Pancreas (tissue), 10 donors: ENCODE results near the gene ZNF212. TPM values are rescaled to one million over a fixed set of nuclear protein-coding genes. Genes with fewer than 3 reads are reported as not detected.

ENCODE experiments used
- ATAC-seq, 4 donors: fragments of 200-7000 bp; cut with Tn5 transposase; one replicate each; pipeline versions ENCODE4 v1.8.0 to v1.9.1; 2020; ENCODE audit warnings: mild to moderate bottlenecking in 4 of 4, moderate library complexity in 4 of 4
- DNase-seq, 6 donors: peaks; one replicate each; pipeline ENCODE4 v3.0.0-alpha.2; 2020
- FAIRE-seq: peaks from 2 replicates; lab custom pipeline; 2012; peaks lifted over from hg19 to GRCh38; lab: Jason Lieb, UNC
- H3K27ac ChIP-seq, 4 donors: fragments of 200-600 bp; sonication (generic); 1 replicate in 3 of 4; 2 replicates in 1 of 4; pipeline versions ENCODE4 v1.5.0 to v1.8.0; 2020
- H3K27me3 ChIP-seq, 4 donors: fragments of 200-600 bp; one replicate each; pipeline ENCODE4 v1.8.0; 2021
- H3K36me3 ChIP-seq, 3 donors: fragments of 200-600 bp; sonication (generic) in 1 of 3; one replicate each; pipeline versions ENCODE4 v1.5.0 to v1.8.0; 2020 to 2021
- H3K4me1 ChIP-seq, 3 donors: fragments of 200-600 bp; one replicate each; pipeline ENCODE4 v1.8.0; 2021
- H3K4me3 ChIP-seq, 4 donors: fragments of 200-600 bp; sonication (generic) in 2 of 4; one replicate each; pipeline versions ENCODE4 v1.5.0 to v1.8.0; 2020 to 2021
- H3K9me3 ChIP-seq, 4 donors: fragments of 200-600 bp; one replicate each; pipeline ENCODE4 v1.8.0; 2021
- CTCF ChIP-seq, 4 donors: fragments of 200-600 bp; sonication (generic) in 3 of 4; IDR thresholded peaks; one replicate each; pipeline versions ENCODE4 v1.5.0 to v1.8.0; 2021; ENCODE audit warnings: antibody characterized with exemption in 4 of 4
- WGBS, 2 donors: extraction: QIAGEN DNeasy Blood & Tissue Kit; methylation state at CpG; one replicate each; pipeline ENCODE4 v1.1.7; 2013; 5-methylcytosine and 5-hydroxymethylcytosine counted together
- intact Hi-C, 3 donors: fragments of 100-400 bp; cut with DNase I; formaldehyde crosslinking; loops; one replicate each; pipeline versions ENCODE4 v1.11.1 to v1.14.2; 2022
- polyA plus RNA-seq, 2 donors: library from polyadenylated mRNA; stranded (reverse); fragments of 200-250 nt; gene quantifications; one replicate each; pipeline ENCODE4 v1.2.3, GENCODE V29; 2013
- total RNA-seq, 6 donors: library from RNA; stranded (reverse); fragmentation: NEBNext Ultra II Directional in 4 of 6; extraction: Animal tissue kit (Norgen Biotek cat#: 25700) in 4 of 6; gene quantifications; one replicate each; pipeline versions ENCODE4 v1.2.1 to v1.2.4, GENCODE V29; 2021 to 2023
- donor health status: healthy with polysubstance abuse.
- donor health status: DM: no; HTN: no; CAD: no; lungs with moderate emphysema.
- donor health status: DM: no; HTN: no; CAD: no.
- donor health status: control.
- donor health status: control.
- donor health status: Bipolar disorder and iron deficiency.
- donor health status: DM: yes; HTN: yes; CAD: no.
- donor health status: DM: no; HTN: no; CAD: no.
- donor health status: DM: no; HTN: no; CAD: no.
- donor health status: DM: yes; HTN: yes; CAD: no.

The ZNF212 gene
- total and polyA plus RNA-seq, 8 donors = 3.7 to 13.7 (median 5.5) TPM

DNA sequence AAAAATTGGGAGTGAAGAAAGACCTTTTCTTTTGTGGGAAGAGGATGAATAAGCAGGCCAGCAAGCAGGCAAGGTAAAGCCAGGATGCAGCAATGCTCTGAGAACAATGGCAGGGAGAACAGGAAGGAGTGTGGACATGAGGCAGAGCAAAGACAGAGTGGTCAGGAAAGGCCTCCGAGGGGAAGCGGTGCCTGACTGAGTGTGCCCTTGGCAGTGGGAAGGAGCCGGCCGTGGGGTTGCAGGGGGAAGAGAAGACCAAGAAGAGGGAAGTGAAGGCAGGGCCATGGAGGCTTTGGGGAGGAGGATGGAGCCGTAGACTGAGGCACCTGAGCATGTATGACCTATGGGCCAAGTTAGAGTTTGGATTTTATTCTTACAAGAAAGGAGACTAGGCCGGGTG, 21.9 kb upstream of the ZNF212 start:
- no peaks in the 10 kb centered on the region for H3K9me3 ChIP-seq
- intact Hi-C loops = no loop called here
- H3K36me3 ChIP-seq = peaks cover 0 to 35% (median 29%) of the 10 kb centered on the region in 3 donors
- H3K27me3 ChIP-seq = no peaks in the 10 kb centered on the region
- FAIRE-seq = no peak
- no peak overlapping the region for H3K4me3 ChIP-seq
- no peak for ATAC-seq
- WGBS, 2 donors = 96 to 98% methylated on average over 6 of the region's 6 CpGs
- H3K4me1 ChIP-seq = no peaks in the 10 kb centered on the region
- no peak overlapping the region for H3K27ac ChIP-seq
- no peak for DNase-seq
- TF ChIP-seq CTCF (IDR thresholded peaks at IDR 0.05) = no peak

GRCh38 chr7:149218469-149219420, 20.7 kb upstream of the ZNF212 start:
- no peaks in the 10 kb centered on the region for H3K9me3 ChIP-seq
- H3K36me3 ChIP-seq = peaks cover 0 to 32% (median 22%) of the 10 kb centered on the region in 3 donors
- no peaks in the 10 kb centered on the region for H3K27me3 ChIP-seq
- no peak for ATAC-seq
- H3K27ac ChIP-seq = no peak overlapping the region
- H3K4me3 ChIP-seq = no peak overlapping the region
- no peak for TF ChIP-seq CTCF (IDR thresholded peaks at IDR 0.05)
- 83 to 85% methylated on average over 10 of the region's 10 CpGs for WGBS, 2 donors
- no peak for FAIRE-seq
- no peak for DNase-seq
- no peaks in the 10 kb centered on the region for H3K4me1 ChIP-seq
- intact Hi-C loops = no loop called here

GRCh38 chr7:149220534-149220933, 18.9 kb upstream of the ZNF212 start:
- H3K27me3 ChIP-seq = no peaks in the 10 kb centered on the region
- TF ChIP-seq CTCF (IDR thresholded peaks at IDR 0.05) = no peak
- H3K4me3 ChIP-seq = no peak overlapping the region
- H3K9me3 ChIP-seq = no peaks in the 10 kb centered on the region
- no peaks in the 10 kb centered on the region for H3K4me1 ChIP-seq
- no peak overlapping the region for H3K27ac ChIP-seq
- intact Hi-C loops = no loop called here
- ATAC-seq (no peak), DNase-seq (no peak), FAIRE-seq (no peak)
- H3K36me3 ChIP-seq = peaks cover 0 to 33% (median 13%) of the 10 kb centered on the region in 3 donors
- 83 to 86% methylated on average over 6 of the region's 6 CpGs for WGBS, 2 donors

- no peak for TF ChIP-seq CTCF (IDR thresholded peaks at IDR 0.05)
- 95 to 98% methylated on average over 8 of the region's 8 CpGs for WGBS, 2 donors
- H3K9me3 ChIP-seq = no peaks in the 10 kb centered on the region
- DNase-seq (no peak), FAIRE-seq (no peak), ATAC-seq (no peak)
- no peaks in the 10 kb centered on the region for H3K4me1 ChIP-seq
- intact Hi-C loops = no loop called here
- H3K36me3 ChIP-seq = peaks cover 0 to 30% (median 3%) of the 10 kb centered on the region in 3 donors
- H3K4me3 ChIP-seq = no peak overlapping the region
- H3K27me3 ChIP-seq = no peaks in the 10 kb centered on the region
- H3K27ac ChIP-seq = no peak overlapping the region
Measured at GRCh38 chr7:149223176-149223575, 16.3 kb upstream of the ZNF212 start.

DNA sequence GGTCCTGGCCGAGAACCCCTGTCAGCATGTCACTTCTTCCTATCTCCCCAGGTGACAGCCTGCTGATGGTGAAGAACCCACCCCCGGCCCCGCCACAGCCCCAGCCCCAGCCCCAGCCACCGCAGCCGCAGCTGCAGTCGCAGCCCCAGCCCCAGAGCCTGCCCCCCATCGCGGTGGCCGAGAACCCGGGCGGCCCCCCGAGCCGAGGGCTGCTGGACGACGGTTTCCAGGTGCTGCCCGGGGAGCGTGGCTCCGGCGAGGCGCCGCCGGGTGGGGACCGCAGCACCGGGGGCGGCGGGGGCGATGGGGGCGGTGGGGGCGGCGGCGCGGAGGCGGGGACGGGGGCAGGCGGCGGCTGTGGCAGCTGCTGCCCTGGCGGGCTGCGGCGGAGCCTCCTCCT, 15.7 kb upstream of the ZNF212 start:
- WGBS, 2 donors = 97% methylated on average over 22 to 39 of the region's 39 CpGs
- H3K27ac ChIP-seq = no peak overlapping the region
- H3K4me3 ChIP-seq = no peak overlapping the region
- peak in 1 of 6 donors; percentile 39 for DNase-seq
- intact Hi-C loops = no loop called here
- H3K27me3 ChIP-seq = no peaks in the 10 kb centered on the region
- no peaks in the 10 kb centered on the region for H3K4me1 ChIP-seq
- TF ChIP-seq CTCF (IDR thresholded peaks at IDR 0.05) = no peak
- H3K36me3 ChIP-seq = peaks cover 0 to 30% (median 3%) of the 10 kb centered on the region in 3 donors
- H3K9me3 ChIP-seq = no peaks in the 10 kb centered on the region
- no peak for ATAC-seq
- no peak for FAIRE-seq
